Measurements from ENCODE around the gene TESK2.

Gene TESK2, protein sequence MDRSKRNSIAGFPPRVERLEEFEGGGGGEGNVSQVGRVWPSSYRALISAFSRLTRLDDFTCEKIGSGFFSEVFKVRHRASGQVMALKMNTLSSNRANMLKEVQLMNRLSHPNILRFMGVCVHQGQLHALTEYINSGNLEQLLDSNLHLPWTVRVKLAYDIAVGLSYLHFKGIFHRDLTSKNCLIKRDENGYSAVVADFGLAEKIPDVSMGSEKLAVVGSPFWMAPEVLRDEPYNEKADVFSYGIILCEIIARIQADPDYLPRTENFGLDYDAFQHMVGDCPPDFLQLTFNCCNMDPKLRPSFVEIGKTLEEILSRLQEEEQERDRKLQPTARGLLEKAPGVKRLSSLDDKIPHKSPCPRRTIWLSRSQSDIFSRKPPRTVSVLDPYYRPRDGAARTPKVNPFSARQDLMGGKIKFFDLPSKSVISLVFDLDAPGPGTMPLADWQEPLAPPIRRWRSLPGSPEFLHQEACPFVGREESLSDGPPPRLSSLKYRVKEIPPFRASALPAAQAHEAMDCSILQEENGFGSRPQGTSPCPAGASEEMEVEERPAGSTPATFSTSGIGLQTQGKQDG

DNA sequence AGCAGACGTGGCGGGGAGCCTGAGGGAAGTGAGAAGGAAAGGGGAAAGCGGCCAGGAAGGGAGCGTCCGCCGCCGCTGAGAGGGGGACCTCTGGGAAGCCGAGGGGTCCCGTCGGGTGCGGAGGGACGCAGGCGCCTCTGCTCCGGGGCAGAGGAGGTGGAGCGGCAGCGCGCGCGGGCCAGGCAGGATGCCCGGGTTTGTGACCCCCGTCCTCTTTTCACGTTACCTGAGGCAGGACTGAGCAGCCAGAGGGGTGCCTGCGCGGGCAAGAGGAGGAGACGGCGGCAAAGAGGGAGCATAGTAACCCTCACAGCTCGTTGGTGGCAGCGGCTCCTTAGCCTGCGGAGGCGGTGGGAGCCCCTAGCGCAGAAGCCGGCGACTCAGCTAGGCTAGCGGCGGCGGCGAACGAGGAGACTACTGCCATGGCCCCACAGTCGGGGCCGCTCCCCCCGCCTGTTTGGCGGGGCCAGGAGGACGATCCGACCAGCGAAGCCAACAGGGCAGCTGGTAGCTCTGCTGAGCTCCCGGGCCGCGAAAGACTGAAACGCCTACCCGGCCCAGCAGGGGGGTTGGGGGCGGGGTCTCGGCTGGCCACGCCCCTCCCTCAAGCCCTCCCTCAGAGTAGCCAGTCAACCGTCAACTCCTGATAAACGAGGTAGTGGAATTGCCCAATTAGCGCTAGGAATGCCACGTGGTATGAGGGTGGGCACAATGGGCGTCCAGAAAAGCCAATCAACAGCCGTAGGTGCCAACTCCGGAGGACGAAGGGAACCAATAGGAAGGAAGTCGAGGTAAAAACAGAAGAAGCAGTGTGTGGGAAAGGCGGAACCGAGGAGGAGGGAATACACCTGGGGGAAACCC, at the start of gene TESK2:
Gene TESK2 (minus strand): TSS at position 538 of the 861 bp plus-strand sequence. CDS start 33,378 bp downstream, outside the sequence.
- TF ChIP-seq CTCF (IDR thresholded peaks at IDR 0.05; ENCODE audit: control insufficient read depth, insufficient read depth, low read depth, low read length, missing control alignments), result no peak
- DNase-seq (ENCODE audit: low read depth), result peak; percentile 97

GRCh38 chr1:45536886-45537285, 45.9 kb upstream of the TESK2 start:
- DNase-seq (ENCODE audit: low read depth), result no peak
- no peak for TF ChIP-seq CTCF (IDR thresholded peaks at IDR 0.05; ENCODE audit: control insufficient read depth, insufficient read depth, low read depth, low read length, missing control alignments)
- no peak overlapping the region for H3K4me3 ChIP-seq (ENCODE audit: control insufficient read depth, low read depth, low read length)

More for the DNA sequence above, at the start of gene TESK2:
- peak within 1 kb of the TSS; percentile 73 for H3K4me3 ChIP-seq (ENCODE audit: control insufficient read depth, low read depth, low read length)

GRCh38 chr1:45535988-45536766, 45.2 kb upstream of the TESK2 start:
- TF ChIP-seq CTCF (IDR thresholded peaks at IDR 0.05; ENCODE audit: control insufficient read depth, insufficient read depth, low read depth, low read length, missing control alignments), result no peak
- H3K4me3 ChIP-seq (ENCODE audit: control insufficient read depth, low read depth, low read length), result no peak overlapping the region
- DNase-seq (ENCODE audit: low read depth), result no peak

- no peak for TF ChIP-seq CTCF (IDR thresholded peaks at IDR 0.05; ENCODE audit: control insufficient read depth, insufficient read depth, low read depth, low read length, missing control alignments)
- H3K4me3 ChIP-seq (ENCODE audit: control insufficient read depth, low read depth, low read length), result no peak overlapping the region
- DNase-seq (ENCODE audit: low read depth), result no peak
Measured at GRCh38 chr1:45531873-45532272, 40.9 kb upstream of the TESK2 start.

- no peak for TF ChIP-seq CTCF (IDR thresholded peaks at IDR 0.05; ENCODE audit: control insufficient read depth, insufficient read depth, low read depth, low read length, missing control alignments)
- DNase-seq (ENCODE audit: low read depth), result no peak
- H3K4me3 ChIP-seq (ENCODE audit: control insufficient read depth, low read depth, low read length), result no peak overlapping the region
Measured at GRCh38 chr1:45530632-45531135, 39.7 kb upstream of the TESK2 start.
